GM19455 (cell line): ENCODE data around the gene NAALADL2.

ENCODE experiments used
- ATAC-seq: cut with Tn5 transposase; IDR thresholded peaks from one replicate; pipeline ENCODE4 v1.9.1; 2021; ENCODE audit not compliant: unreplicated experiment

NAALADL2 gene

GRCh38 chr3:174859114-174859735, at the start of gene NAALADL2:
NAALADL2 (plus strand) TSS chr3:174859334.
- ATAC-seq = no peak

- ATAC-seq = no peak
Observed at GRCh38 chr3:174810254-174810653, 48.9 kb upstream of the NAALADL2 start.

GRCh38 chr3:174812172-174812862, 46.8 kb upstream of the NAALADL2 start:
- no peak for ATAC-seq

GRCh38 chr3:174815750-174816149, 43.4 kb upstream of the NAALADL2 start:
- ATAC-seq = no peak

GRCh38 chr3:174820885-174821284, 38.2 kb upstream of the NAALADL2 start:
- ATAC-seq = no peak

GRCh38 chr3:174821477-174821876, 37.7 kb upstream of the NAALADL2 start:
- no peak for ATAC-seq

- ATAC-seq = no peak
Observed at GRCh38 chr3:174822320-174822719, 36.8 kb upstream of the NAALADL2 start.

GRCh38 chr3:174826069-174826468, 33.1 kb upstream of the NAALADL2 start:
- ATAC-seq = no peak

GRCh38 chr3:174844746-174845145, 14.4 kb upstream of the NAALADL2 start:
- ATAC-seq = no peak

GRCh38 chr3:174846055-174846454, 13.1 kb upstream of the NAALADL2 start:
- ATAC-seq = no peak

GRCh38 chr3:174854987-174855386, 4.1 kb upstream of the NAALADL2 start:
- ATAC-seq = no peak

- no peak for ATAC-seq
Observed at GRCh38 chr3:174857301-174857700, 1.8 kb upstream of the NAALADL2 start.

GRCh38 chr3:174858353-174858752, 781 bp upstream of the NAALADL2 start:
- no peak for ATAC-seq

- no peak for ATAC-seq
Observed at GRCh38 chr3:174859756-174860155, 622 bp downstream of the NAALADL2 start.

- ATAC-seq = no peak
Observed at GRCh38 chr3:174862101-174862500, 3.0 kb downstream of the NAALADL2 start.

- no peak for ATAC-seq
Observed at GRCh38 chr3:174862666-174863065, 3.5 kb downstream of the NAALADL2 start.

- ATAC-seq = no peak
Observed at GRCh38 chr3:174863488-174863887, 4.4 kb downstream of the NAALADL2 start.

- ATAC-seq = no peak
Observed at GRCh38 chr3:174869448-174869847, 10.3 kb downstream of the NAALADL2 start.

GRCh38 chr3:174873832-174874657, 14.9 kb downstream of the NAALADL2 start:
- ATAC-seq = no peak

- ATAC-seq = no peak
Observed at GRCh38 chr3:174882789-174883188, 23.7 kb downstream of the NAALADL2 start.

- no peak for ATAC-seq
Observed at GRCh38 chr3:174883881-174884675, 24.9 kb downstream of the NAALADL2 start.
